IMR-90 (cell line): Measurements from ENCODE around the gene TACC2. TPM values are rescaled to one million over a fixed set of nuclear protein-coding genes. Genes with fewer than 3 reads are reported as not detected.

Experiments used
- ATAC-seq: fragments of 200-7000 bp; cut with Tn5 transposase; 2 replicates; pipeline ENCODE4 v1.9.1; 2020; ENCODE audit warnings: low read depth, mild to moderate bottlenecking, moderate library complexity
- BruUV-seq: library from RNA; stranded (reverse); fragments of 400-500 nt; replicated peaks from 2 replicates; lab custom pipeline; 2021; lab: Mats Ljungman, UMichigan
- CTCF ChIA-PET: fragments of 300-600 bp; formaldehyde crosslinking; extraction: SDS; loops from one replicate; lab custom pipeline; 2021; ENCODE audit warnings: antibody characterized with exemption; lab: Yijun Ruan, JAX
- POLR2A ChIA-PET: fragments of 300-600 bp; sonication (Branson Sonifier 250); formaldehyde crosslinking; loops from one replicate; lab custom pipeline; 2022; ENCODE audit warnings: antibody characterized with exemption; ENCODE audit not compliant: unreplicated experiment; lab: Charles Lee
- DNase-seq: peaks from one replicate; pipeline ENCODE4 v3.0.0; 2013
- H2AFZ ChIP-seq: replicated peaks from 2 replicates; pipeline ENCODE3; 2013; ENCODE audit warnings: low read length, mild to moderate bottlenecking; ENCODE audit not compliant: poor library complexity
- H2AK5ac ChIP-seq: 2 replicates; pipeline ENCODE4 v1.6.1; 2013; ENCODE audit warnings: low read depth, low read length, inconsistent platforms
- H2AK9ac ChIP-seq: replicated peaks from 2 replicates; pipeline ENCODE3; 2013; ENCODE audit warnings: mild to moderate bottlenecking, low read depth, low read length, moderate library complexity; ENCODE audit not compliant: poor library complexity
- H2BK120ac ChIP-seq: 2 replicates; pipeline ENCODE4 v1.6.1; 2013; ENCODE audit warnings: low read depth, low read length, inconsistent platforms
- H2BK15ac ChIP-seq: 3 replicates; pipeline ENCODE4 v1.6.1; 2013; ENCODE audit warnings: low read depth, low read length, inconsistent platforms
- H2BK20ac ChIP-seq: 2 replicates; pipeline ENCODE4 v1.6.1; 2013; ENCODE audit warnings: low read depth, mild to moderate bottlenecking, inconsistent platforms, low read length, moderate library complexity
- H2BK5ac ChIP-seq: 2 replicates; pipeline ENCODE4 v1.6.1; 2013; ENCODE audit warnings: mild to moderate bottlenecking, low read depth, low read length, inconsistent platforms; ENCODE audit not compliant: poor library complexity, severe bottlenecking
- H3K14ac ChIP-seq: replicated peaks from 2 replicates; pipeline ENCODE4 v1.6.1; 2013; ENCODE audit warnings: low read depth, low read length, inconsistent platforms
- H3K18ac ChIP-seq: 2 replicates; pipeline ENCODE4 v1.6.1; 2013; ENCODE audit warnings: low read depth, low read length, control low read depth
- H3K23ac ChIP-seq: 2 replicates; pipeline ENCODE4 v1.6.1; 2013; ENCODE audit warnings: low read depth, low read length, inconsistent platforms
- H3K27ac ChIP-seq: 2 replicates; pipeline ENCODE4 v1.5.1; 2013; ENCODE audit warnings: mild to moderate bottlenecking, control low read depth, low read length; ENCODE audit not compliant: insufficient read depth
- H3K27me3 ChIP-seq: 2 replicates; pipeline ENCODE4 v1.6.1; 2013; ENCODE audit warnings: low read length; ENCODE audit not compliant: control insufficient read depth, insufficient read depth
- H3K36me3 ChIP-seq: 2 replicates; pipeline ENCODE4 v1.6.1; 2013; ENCODE audit warnings: low read length, mixed read lengths; ENCODE audit not compliant: control insufficient read depth, insufficient read depth
- H3K4ac ChIP-seq: 2 replicates; pipeline ENCODE4 v1.6.1; 2013; ENCODE audit warnings: low read depth, low read length, inconsistent platforms
- H3K4me1 ChIP-seq: 2 replicates; pipeline ENCODE4 v1.6.1; 2013; ENCODE audit warnings: low read length, mixed read lengths; ENCODE audit not compliant: control insufficient read depth, insufficient read depth
- H3K4me2 ChIP-seq: 2 replicates; pipeline ENCODE4 v1.6.1; 2013; ENCODE audit warnings: low read depth, mild to moderate bottlenecking, control low read depth, low read length, moderate library complexity
- H3K4me3 ChIP-seq: 2 replicates; pipeline ENCODE4 v1.5.1; 2013; ENCODE audit warnings: low read depth, mild to moderate bottlenecking, control low read depth, low read length, moderate library complexity; ENCODE audit not compliant: insufficient read depth
- H3K56ac ChIP-seq: 2 replicates; pipeline ENCODE4 v1.6.1; 2013; ENCODE audit warnings: low read length, inconsistent platforms; ENCODE audit not compliant: insufficient read depth; ENCODE audit errors: extremely low read depth
- H3K79me1 ChIP-seq, 2 experiments: 2 replicates each; pipeline ENCODE4 v1.6.1; 2013; ENCODE audit warnings: low read length in 2 of 2, inconsistent platforms in 1 of 2, low read depth in 1 of 2
- H3K9ac ChIP-seq: 2 replicates; pipeline ENCODE4 v1.6.1; 2013; ENCODE audit warnings: low read depth, low read length, control low read depth
- H3K9me1 ChIP-seq: 2 replicates; pipeline ENCODE4 v1.6.1; 2013; ENCODE audit warnings: low read length, inconsistent platforms; ENCODE audit not compliant: insufficient read depth
- H3K9me3 ChIP-seq: 2 replicates; pipeline ENCODE4 v1.6.1; 2013; ENCODE audit warnings: low read length; ENCODE audit not compliant: control insufficient read depth, insufficient read depth
- H4K20me1 ChIP-seq: 2 replicates; pipeline ENCODE4 v1.6.1; 2013; ENCODE audit warnings: low read length, inconsistent platforms; ENCODE audit not compliant: insufficient read depth
- H4K5ac ChIP-seq: 2 replicates; pipeline ENCODE4 v1.6.1; 2013; ENCODE audit warnings: mild to moderate bottlenecking, low read depth, low read length, control low read depth
- H4K8ac ChIP-seq, 2 experiments: 2 replicates each; pipeline ENCODE4 v1.6.1; 2013; ENCODE audit warnings: low read depth in 2 of 2, low read length in 2 of 2, control low read depth in 1 of 2, inconsistent platforms in 1 of 2
- H4K91ac ChIP-seq: 2 replicates; pipeline ENCODE4 v1.6.1; 2013; ENCODE audit warnings: low read depth, low read length, inconsistent platforms; ENCODE audit not compliant: insufficient read depth
- BHLHE40 ChIP-seq: fragments of 150-350 bp; IDR thresholded peaks from 2 replicates; pipeline ENCODE4 v1.6.1; 2016; ENCODE audit warnings: mild to moderate bottlenecking, low read depth, low read length
- CEBPB ChIP-seq: IDR thresholded peaks from 2 replicates; pipeline ENCODE4 v1.6.1; 2012; ENCODE audit warnings: low read depth, low read length, improper control_type of control experiment
- CHD1 ChIP-seq: IDR thresholded peaks from 2 replicates; pipeline ENCODE4 v1.6.1; 2012; ENCODE audit warnings: low read depth, low read length, improper control_type of control experiment
- FOS ChIP-seq: fragments of 150-350 bp; IDR thresholded peaks from 2 replicates; pipeline ENCODE4 v1.6.1; 2016; ENCODE audit warnings: low read depth, low read length
- MAFK ChIP-seq: IDR thresholded peaks from 2 replicates; pipeline ENCODE4 v1.6.1; 2012; ENCODE audit warnings: low read depth, low read length, improper control_type of control experiment
- MAZ ChIP-seq: IDR thresholded peaks from 2 replicates; pipeline ENCODE4 v1.6.1; 2012; ENCODE audit warnings: low read depth, mild to moderate bottlenecking, low read length, improper control_type of control experiment, moderate library complexity, borderline replicate concordance
- MXI1 ChIP-seq: IDR thresholded peaks from 2 replicates; pipeline ENCODE4 v1.6.1; 2012; ENCODE audit warnings: low read depth, mild to moderate bottlenecking, low read length, moderate library complexity, borderline replicate concordance
- NFE2L2 ChIP-seq: fragments of 150-350 bp; IDR thresholded peaks from 2 replicates; pipeline ENCODE4 v1.6.1; 2016; ENCODE audit warnings: low read depth, mild to moderate bottlenecking, low read length
- POLR2A ChIP-seq: IDR thresholded peaks from 2 replicates; pipeline ENCODE4 v1.6.1; 2012; ENCODE audit warnings: mild to moderate bottlenecking, low read depth, low read length
- RAD21 ChIP-seq: IDR thresholded peaks from 2 replicates; pipeline ENCODE4 v1.6.1; 2012; ENCODE audit warnings: low read length, improper control_type of control experiment
- RCOR1 ChIP-seq: IDR thresholded peaks from 2 replicates; pipeline ENCODE4 v1.6.1; 2012; ENCODE audit warnings: mild to moderate bottlenecking, low read length, improper control_type of control experiment; ENCODE audit not compliant: insufficient replicate concordance
- RFX5 ChIP-seq: IDR thresholded peaks from 2 replicates; pipeline ENCODE4 v1.8.0; 2012; ENCODE audit warnings: low read depth, mild to moderate bottlenecking, low read length, moderate library complexity
- SMC3 ChIP-seq: fragments of 150-350 bp; IDR thresholded peaks from 2 replicates; pipeline ENCODE4 v1.6.1; 2016; ENCODE audit warnings: low read depth, mild to moderate bottlenecking, antibody characterized with exemption, low read length, moderate library complexity
- WGBS, 2 experiments: methylation state at CpG; one replicate each; pipeline versions ENCODE4 v1.1.5 to v1.1.7; 2013; ENCODE audit warnings: missing lambda C conversion rate in 2 of 2; ENCODE audit not compliant: insufficient read length in 1 of 2; ENCODE audit errors: extremely low coverage in 2 of 2; 5-methylcytosine and 5-hydroxymethylcytosine counted together
- dilution Hi-C: fragments of 300-500 bp; cut with HindIII; formaldehyde crosslinking; loops from one replicate; pipeline ENCODE4 v1.14.3; 2018; ENCODE audit warnings: low sequenced_read_pairs; ENCODE audit not compliant: unreplicated experiment
- in situ Hi-C: fragments of 300-500 bp; cut with MboI; formaldehyde crosslinking; loops from 3 replicates; pipeline ENCODE4 v1.14.3; 2019; ENCODE audit warnings: low sequenced_read_pairs, inconsistent platforms, mixed read lengths
- intact Hi-C: fragments of 100-400 bp; cut with micrococcal nuclease; formaldehyde crosslinking; loops from 2 replicates; pipeline ENCODE4 v1.10.0; 2022
- polyA plus RNA-seq, 3 experiments: library from polyadenylated mRNA; depleted of rRNA; stranded (reverse); fragments of >200 nt; gene quantifications; 2 replicates each; pipeline ENCODE4 v1.2.3, GENCODE V29; 2012; ENCODE audit warnings: low replicate concordance in 1 of 3
- total RNA-seq: library from RNA; depleted of rRNA; stranded (reverse); fragments of >200 nt; gene quantifications from 2 replicates; pipeline ENCODE4 v1.2.3, GENCODE V29; 2012
- TF ChIP-seq, protein P1 (sequence below): fragments of 150-350 bp; IDR thresholded peaks from 2 replicates; pipeline ENCODE4 v1.6.1; 2017; ENCODE audit warnings: mild to moderate bottlenecking, antibody characterized with exemption, low read length, low read depth
- TF ChIP-seq, protein P2 (sequence below): fragments of 150-350 bp; IDR thresholded peaks from 2 replicates; pipeline ENCODE4 v1.6.1; 2016; ENCODE audit warnings: low read depth, mild to moderate bottlenecking, low read length, moderate library complexity, borderline replicate concordance
- TF ChIP-seq, protein P3 (sequence below): conservative IDR thresholded peaks from 2 replicates; pipeline ENCODE4 v1.5.1; 2012; ENCODE audit warnings: mild to moderate bottlenecking, low read depth, low read length, improper control_type of control experiment

The TACC2 gene
- total and polyA plus RNA-seq, 2 of the 4 experiments (the other 2 are of a cell fraction), result 2.9 to 15.4 TPM

DNA sequence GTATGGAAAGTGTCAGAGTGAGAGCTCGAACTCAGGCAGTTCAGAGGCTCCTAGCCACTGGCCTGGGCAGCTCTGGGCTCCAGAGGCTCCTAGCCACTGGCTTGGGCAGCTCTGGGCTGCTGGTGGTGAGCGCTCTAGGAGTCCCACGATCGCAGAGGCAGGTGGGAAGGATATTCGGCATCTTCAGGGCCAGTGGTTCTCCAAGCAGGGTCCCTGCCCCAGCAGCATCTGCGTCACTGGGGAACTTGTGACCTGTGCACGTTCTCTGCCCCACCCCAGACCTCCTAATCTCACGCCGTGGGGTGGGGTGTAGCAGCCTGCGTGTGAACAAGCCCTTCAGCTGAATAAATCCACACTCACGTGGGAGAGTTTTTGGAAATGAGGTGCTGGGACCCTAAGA lies 256.9 kb downstream of the TACC2 start:
- no peaks in the 10 kb centered on the region for H3K79me1 ChIP-seq
- H3K27me3 ChIP-seq, result no peaks in the 10 kb centered on the region
- no TSS peak for BruUV-seq
- in situ Hi-C loops (no loop called here), dilution Hi-C loops (no loop called here), intact Hi-C loops (no loop called here)
- no peak overlapping the region for H4K91ac ChIP-seq
- no peak for TF ChIP-seq CEBPB
- TF ChIP-seq MAZ, result no peak
- no peak for TF ChIP-seq CHD1
- no peak for TF ChIP-seq MAFK
- TF ChIP-seq, protein P1, sequence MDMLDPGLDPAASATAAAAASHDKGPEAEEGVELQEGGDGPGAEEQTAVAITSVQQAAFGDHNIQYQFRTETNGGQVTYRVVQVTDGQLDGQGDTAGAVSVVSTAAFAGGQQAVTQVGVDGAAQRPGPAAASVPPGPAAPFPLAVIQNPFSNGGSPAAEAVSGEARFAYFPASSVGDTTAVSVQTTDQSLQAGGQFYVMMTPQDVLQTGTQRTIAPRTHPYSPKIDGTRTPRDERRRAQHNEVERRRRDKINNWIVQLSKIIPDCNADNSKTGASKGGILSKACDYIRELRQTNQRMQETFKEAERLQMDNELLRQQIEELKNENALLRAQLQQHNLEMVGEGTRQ, result no peak
- TF ChIP-seq FOS, result no peak
- TF ChIP-seq, protein P2, sequence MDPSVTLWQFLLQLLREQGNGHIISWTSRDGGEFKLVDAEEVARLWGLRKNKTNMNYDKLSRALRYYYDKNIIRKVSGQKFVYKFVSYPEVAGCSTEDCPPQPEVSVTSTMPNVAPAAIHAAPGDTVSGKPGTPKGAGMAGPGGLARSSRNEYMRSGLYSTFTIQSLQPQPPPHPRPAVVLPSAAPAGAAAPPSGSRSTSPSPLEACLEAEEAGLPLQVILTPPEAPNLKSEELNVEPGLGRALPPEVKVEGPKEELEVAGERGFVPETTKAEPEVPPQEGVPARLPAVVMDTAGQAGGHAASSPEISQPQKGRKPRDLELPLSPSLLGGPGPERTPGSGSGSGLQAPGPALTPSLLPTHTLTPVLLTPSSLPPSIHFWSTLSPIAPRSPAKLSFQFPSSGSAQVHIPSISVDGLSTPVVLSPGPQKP, result no peak
- TF ChIP-seq MXI1, result no peak
- no peak for TF ChIP-seq NFE2L2
- no peak for TF ChIP-seq BHLHE40
- TF ChIP-seq RCOR1, result no peak
- TF ChIP-seq, protein P3, sequence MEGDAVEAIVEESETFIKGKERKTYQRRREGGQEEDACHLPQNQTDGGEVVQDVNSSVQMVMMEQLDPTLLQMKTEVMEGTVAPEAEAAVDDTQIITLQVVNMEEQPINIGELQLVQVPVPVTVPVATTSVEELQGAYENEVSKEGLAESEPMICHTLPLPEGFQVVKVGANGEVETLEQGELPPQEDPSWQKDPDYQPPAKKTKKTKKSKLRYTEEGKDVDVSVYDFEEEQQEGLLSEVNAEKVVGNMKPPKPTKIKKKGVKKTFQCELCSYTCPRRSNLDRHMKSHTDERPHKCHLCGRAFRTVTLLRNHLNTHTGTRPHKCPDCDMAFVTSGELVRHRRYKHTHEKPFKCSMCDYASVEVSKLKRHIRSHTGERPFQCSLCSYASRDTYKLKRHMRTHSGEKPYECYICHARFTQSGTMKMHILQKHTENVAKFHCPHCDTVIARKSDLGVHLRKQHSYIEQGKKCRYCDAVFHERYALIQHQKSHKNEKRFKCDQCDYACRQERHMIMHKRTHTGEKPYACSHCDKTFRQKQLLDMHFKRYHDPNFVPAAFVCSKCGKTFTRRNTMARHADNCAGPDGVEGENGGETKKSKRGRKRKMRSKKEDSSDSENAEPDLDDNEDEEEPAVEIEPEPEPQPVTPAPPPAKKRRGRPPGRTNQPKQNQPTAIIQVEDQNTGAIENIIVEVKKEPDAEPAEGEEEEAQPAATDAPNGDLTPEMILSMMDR, result no peak
- no peak for TF ChIP-seq POLR2A
- TF ChIP-seq RFX5, result no peak
- TF ChIP-seq SMC3, result no peak
- no peak for TF ChIP-seq RAD21
- no peak for DNase-seq
- peaks cover 7% of the 10 kb centered on the region; the same call in 1 of the 2 replicates for H3K9me1 ChIP-seq
- no peak overlapping the region for H2BK120ac ChIP-seq
- H3K4me2 ChIP-seq, result no peak overlapping the region
- no peak overlapping the region for H4K8ac ChIP-seq
- H3K9ac ChIP-seq, result no peak overlapping the region
- no peak overlapping the region for H3K56ac ChIP-seq
- H3K14ac ChIP-seq, result no peak overlapping the region
- H3K9me3 ChIP-seq, result no peaks in the 10 kb centered on the region
- peaks cover 6% of the 10 kb centered on the region; the same call in 1 of the 2 replicates for H3K36me3 ChIP-seq
- no peak overlapping the region for H2BK15ac ChIP-seq
- ChIA-PET CTCF (no interaction called here), POLR2A (no interaction called here)
- H3K23ac ChIP-seq, result no peak overlapping the region
- no peak overlapping the region for H2BK20ac ChIP-seq
- no peak overlapping the region for H3K4ac ChIP-seq
- H3K27ac ChIP-seq, result no peak overlapping the region
- 83% methylated on average over 2 of the region's 11 CpGs; no CpG with 5 or more reads in 1 of the 2 experiments for WGBS, 2 experiments
- H2AK5ac ChIP-seq, result no peak overlapping the region
- no peak for ATAC-seq
- no peak overlapping the region for H2AFZ ChIP-seq
- H3K4me3 ChIP-seq, result no peak overlapping the region
- no peak overlapping the region for H4K5ac ChIP-seq
- no peak overlapping the region for H2BK5ac ChIP-seq
- H4K20me1 ChIP-seq, result no peaks in the 10 kb centered on the region
- no peak overlapping the region for H3K18ac ChIP-seq
- H2AK9ac ChIP-seq, result no peak overlapping the region
- no peaks in the 10 kb centered on the region for H3K4me1 ChIP-seq
